Measurements from ENCODE around the gene TUBA1C.
"Not testable (repeated sequence)": the region's sequence is repeated elsewhere in the genome, so short reads cannot be mapped to it uniquely, and the experiment has no call there.

Gene TUBA1C

DNA sequence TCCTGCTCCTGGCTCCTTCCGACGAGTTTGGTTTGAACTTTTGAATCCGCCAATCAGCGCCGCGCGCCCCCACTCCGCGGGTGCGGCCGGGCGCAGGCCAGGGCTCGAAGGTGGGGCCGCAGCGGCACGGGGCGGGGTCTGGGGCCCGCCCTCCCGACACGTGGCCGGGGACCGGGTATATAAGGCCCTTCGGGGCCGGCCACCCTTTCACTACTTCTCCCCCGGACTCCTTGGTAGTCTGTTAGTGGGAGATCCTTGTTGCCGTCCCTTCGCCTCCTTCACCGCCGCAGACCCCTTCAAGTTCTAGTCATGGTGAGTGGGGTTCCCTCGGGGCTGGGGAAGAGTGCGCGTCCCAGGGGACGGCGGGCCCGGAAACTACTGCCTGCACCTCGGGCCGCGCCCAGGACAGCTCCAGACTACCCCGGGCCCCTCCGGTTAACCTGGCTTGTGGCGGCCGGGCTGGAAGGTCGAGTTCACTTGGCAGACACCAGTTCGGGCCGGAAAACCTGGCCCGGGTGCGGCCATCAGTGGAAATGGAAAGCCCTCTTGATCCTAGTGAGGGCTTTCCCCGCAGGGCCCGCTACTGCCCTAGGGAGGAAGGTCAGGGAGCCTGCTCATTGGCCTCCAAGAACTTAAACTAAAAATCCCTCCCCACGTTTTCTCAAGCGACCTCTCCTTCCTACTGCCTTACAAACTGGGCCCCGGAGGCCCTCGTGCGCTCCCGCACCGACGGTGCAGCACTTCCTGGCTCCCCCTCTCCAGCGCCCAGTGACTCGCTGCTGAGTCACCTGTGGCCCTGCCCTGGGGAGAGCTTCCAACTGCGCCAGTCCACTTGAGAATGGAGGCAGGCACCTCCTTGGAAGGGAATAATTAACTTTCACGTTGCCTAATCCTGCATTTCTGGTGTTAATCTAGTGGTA, at the start of gene TUBA1C:
TUBA1C (plus strand) TSS at position 210 of the 920 bp plus-strand sequence; CDS start at position 310, 100 bp downstream.
- FAIRE-seq: no peak

DNA sequence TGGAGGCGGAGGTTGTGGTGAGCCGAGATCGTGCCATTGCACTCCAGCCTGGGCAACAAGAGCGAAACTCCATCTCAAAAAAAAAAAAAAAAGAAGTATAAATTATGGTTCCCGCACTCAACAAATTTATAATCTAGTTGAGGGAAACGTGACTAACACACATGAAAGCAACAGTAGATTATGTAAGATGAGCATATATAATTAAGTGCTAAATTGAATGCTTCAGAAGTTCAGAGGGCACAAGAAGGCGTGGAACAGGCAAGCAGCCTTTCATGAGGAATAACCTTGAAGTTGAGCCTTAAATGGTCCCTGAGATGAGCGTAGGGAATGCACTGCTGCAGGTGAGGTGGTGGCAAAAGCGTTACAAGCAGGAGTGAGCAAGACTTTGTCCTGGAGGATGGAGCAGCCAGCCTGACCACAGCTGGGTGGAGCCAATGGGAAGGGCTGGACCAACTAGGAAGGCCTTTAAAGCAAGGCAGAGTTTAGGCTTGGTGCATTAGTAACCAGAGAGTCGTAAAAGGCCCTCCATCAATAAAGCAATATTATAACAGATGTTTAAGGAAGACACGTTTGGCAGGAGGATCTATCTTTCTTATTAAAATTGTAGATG, 45.4 kb upstream of the TUBA1C start:
- no peak for FAIRE-seq

DNA sequence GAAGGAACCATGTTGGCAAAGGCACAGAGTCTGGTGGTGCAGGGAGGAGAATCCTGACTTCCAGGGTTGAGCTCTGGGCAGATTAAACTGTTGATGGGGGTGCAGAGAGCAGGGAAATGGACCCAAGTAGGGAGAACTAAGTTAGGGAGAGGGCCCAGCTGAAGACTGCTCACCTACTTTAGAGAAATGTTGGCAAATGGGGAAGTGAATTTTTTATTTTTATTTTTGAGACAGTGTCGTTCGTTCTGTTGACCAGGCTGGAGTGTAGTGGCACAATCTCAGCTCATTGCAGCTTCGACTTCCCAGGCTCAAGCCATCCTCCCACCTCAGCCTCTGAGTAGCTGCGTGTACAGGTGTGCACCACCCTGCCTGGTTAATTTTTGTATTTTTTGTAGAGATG, 43.9 kb upstream of the TUBA1C start:
- FAIRE-seq: no peak

DNA sequence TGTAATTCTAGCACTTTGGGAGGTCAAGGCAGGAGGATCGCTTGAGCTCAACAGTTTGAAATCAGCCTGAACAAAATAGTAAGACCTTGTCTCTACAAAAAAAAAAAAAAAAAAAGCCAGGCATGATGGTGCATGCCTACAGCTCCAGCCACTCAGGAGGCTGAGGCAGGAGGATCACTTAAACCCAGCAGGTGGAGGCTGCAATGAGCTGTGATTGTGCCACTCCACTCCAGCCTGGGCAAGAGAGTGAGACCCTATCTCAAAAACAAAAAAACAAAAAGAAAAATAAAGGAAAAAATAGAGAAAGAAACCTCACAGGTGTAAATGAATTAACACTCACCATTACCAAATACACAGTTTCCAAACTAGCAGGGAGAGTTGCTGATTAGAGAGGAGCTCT, 41.8 kb upstream of the TUBA1C start:
- FAIRE-seq: no peak

DNA sequence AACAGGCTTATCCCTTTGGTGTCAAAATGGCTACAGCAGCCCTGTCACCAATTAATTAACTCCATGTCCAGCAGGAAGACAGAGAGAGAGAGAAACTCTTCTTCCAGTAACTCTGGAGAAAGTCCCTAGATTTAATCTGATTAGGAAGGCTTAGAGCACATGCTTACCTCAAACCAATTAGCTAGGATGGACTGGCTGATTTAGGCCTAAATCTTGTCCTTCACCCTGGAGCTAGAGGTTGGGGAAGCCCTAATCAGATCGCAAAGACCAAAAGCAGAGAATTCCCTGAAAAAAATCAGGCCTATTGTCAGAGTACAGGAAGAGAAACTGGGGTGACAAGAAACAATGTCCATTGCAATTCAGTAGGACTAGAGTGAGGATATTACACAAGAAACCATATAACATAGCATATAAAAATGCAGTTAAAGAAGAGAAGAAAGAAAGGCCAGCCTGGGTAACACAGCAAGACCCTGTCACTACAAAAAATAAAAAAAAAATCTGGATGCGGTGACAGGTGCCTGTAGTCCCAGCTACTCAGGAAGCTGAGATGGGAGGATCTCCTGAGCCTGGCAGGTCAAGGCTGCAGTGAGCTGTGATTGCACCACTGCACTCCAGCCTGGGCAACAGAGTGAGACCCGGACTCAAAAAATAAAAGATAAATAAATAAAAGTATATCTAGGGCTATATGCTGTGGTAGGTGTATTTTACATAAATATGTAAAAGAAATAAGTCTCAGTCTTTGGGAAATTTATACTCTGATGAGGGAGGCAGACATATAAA, 41.1 kb upstream of the TUBA1C start:
- FAIRE-seq: no peak

DNA sequence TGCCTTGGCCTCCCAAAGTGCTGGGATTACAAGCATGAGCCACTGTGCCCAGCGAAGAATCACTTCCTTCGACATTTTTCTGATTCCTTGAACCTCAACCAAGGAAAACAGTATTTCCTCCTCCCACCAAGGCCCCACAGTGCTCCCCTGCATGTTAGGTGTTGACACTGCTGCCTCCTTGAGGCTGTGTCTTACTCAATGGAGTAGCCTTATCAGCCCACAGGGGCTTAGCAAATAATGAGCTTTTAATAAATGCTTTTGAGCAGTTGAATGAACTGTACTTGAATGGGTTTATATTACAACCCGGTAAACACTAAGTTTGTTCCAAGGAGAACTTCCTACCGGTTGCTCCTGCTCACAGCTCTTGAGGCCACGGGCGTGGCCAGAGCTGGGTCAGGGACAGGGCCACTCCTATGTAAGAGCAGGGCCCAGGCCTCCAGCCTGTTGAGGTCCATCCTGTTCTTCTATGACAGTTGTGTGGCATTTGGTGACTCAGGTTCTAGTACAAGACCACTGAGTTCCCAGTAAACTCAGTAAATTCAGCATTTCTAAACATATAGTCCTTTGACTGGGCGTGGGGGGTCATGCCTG, 39.2 kb upstream of the TUBA1C start:
- no peak for FAIRE-seq

DNA sequence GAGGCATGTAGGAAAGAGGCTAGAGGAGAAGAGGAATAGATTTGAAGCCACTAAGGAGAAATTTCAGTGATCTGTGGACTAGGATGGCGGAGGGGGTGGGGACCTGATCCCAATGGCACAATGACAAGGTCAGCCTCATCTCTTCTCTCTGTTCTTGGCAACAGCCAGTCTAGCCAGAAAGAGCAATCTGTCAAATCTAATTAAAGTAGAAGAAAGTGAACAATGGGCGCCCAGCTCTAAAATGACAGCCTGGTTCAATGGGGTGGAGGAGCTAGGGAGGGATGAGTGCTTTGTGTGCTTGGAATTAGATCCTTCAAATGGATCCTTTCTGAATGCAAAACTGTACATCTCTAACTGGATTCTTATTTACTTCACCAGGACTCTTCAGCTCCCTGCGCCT, 37.2 kb upstream of the TUBA1C start:
- FAIRE-seq: no peak

DNA sequence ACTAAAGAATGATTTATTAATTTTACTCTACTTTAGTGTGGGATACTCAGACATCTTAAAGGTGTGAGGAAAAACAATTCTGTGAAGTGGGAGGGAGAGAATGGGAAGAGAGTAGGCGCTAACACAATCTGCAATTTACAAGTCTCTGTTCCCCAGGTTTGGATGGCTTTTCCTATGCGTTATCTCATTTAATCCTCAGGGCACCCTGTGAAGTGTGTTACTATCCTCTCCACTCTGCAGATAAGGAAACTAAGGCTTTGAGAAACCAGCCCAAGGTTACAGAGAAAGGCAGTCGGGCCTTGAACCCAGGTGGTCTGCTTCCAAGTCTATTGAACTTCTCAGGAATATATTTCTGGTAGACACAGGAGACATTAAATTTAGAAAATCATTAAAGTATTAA, 36.2 kb upstream of the TUBA1C start:
- FAIRE-seq: no peak

DNA sequence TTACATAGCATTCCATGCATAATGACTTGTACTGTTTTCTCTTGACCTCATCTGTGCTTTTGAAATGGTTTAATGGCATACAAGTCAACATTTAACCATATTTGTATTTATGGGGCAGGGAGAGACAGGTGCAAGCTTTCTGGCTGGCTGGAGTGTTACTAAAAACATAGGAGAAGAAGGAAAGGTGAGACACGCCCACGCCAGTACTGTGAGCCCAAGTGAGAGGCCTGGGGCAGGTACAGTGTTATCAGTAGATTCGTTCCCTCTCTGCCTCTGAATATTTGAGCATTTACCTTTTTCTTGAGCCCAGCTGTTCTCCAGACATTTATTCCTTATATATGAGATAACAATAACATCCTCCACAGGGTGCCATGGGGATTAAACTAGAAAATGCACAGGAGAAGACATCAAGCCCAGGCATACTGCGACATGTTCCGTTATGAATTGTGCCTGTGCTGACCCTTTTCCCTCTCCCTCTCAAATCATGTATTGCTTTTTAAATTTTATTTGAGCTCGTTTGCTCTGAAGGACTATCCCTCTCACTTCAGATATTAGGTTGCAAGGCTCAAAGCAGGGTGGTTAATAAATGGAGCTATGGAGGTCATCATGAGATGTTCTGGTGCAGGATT, 34.6 kb upstream of the TUBA1C start:
- FAIRE-seq: no peak

DNA sequence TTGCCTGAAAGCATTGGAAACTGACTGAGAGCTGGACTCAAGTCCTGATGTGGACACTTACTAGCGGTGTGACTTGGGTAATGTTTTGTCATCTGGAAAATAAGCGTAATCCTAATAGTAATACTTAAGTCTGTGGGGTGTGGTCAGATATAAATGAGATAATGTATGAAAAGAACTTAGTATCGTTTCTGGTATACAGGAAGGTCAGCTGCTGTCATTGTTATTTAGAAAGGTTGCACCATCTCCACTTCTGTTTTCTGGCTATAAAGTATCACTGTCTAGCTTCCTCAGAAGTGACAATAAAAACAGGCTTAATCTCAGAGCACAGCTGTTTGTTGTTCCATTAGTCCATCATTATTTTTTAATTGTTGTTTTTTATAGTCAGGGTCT, 34.1 kb upstream of the TUBA1C start:
- no peak for FAIRE-seq

DNA sequence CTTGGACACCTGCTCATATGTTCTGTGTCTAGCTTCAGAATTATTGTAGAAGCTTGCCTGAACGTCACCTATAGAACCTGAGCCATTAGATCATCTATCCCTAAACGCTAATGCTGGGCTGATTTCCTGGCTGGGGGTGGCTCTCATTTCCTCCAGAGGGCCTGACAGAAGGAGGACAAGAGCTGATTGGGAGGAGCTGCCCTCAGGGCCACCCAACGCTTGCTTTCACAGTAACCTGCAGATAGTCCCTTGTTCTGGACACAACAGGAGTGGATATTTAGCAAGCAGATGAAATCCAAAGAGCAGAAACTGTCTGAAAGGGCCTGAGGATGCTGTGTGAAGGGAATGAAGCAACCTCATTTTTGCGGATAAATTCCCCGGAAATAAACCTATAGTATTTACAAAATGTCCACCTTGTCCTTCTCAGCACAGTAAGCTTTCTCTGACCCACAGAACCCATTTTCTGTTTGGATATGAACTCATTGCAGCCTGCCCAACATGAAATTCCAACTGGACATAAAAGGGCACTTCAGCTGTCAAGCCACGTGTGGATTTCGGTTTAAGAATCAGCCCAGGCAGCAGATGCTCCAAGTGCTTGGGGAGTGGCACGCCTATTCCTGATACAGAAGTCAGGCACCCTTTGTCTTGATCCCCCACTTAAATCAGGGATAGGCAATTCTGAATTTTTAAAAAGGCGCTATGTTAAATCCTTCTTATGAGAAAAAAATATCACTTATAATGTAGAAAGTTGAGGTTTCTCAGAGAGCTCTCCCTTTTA, 32.8 kb upstream of the TUBA1C start:
- no peak for FAIRE-seq

DNA sequence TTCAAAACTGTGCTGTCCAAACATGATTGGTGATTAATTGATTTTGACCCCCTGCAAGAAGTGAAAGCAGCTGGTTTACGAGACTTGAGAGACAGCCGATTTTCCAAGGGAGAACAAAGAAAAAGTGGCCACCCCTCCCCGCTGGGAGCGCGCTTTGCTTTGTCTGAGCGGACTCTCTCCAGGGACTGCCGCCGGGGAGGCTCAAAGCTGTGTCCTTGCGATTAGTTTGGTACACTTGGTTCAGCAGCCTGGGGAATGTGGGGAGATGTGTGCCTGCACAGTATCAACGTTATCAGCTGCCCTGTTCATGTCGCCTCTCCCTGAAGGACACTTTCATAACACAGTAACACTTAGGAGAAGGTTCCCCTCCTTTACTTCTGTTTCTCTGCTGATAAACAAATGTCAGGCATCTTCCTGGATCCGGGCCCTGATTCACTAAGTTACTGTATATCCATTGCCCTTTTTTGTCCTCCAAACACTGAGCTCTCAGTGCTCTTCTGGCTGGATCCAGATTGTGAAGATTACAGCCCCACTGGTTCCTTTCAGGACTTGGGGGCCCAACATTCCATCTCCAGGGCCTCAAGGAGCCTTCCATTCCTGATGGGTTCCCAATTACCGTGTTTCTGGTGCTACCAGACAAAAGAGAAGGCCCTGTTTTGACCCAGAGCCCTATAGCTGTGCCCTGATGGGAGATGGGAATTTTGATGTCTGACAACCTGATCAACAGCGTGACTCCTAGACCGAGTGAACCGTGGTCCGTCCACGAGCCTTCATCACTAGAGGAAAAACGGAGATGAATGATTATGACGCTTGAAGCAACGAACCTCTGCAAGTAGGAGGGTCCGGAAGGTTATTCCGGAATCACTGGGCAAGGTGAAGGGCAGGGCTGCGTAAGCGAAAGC, 31.7 kb upstream of the TUBA1C start:
- no peak for FAIRE-seq

DNA sequence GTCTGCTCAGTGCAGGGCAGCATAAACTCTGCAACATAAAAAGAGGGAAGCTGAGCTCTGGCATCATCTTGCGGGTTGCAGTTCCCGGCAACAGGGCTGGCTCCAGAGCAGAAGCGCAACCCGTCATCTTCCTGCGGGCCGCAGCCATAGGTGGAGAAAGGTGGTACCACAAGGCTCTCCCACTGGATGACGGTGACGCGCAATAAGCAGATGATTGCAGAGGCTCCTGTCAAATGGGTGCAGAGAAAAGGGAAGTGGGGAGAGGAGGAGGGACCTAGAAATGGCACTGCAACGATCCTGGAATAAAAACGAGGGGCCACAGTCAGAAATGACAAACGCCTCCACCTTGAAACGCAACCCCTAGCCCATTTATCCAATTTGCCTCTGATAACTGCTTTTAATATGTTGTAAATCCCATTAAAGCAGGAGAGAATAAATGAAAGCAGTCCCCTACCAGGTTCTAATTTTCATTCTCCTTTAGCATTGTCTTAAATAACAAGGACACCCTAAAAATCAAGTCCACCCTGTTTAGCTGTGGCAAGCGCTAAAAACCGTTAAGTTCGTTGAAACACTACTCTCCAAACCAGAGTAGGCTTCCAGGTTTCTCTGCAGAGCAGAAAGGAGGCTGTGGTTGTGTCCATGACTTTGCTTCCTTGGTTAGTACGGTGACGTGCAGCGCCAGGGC, 30.9 kb upstream of the TUBA1C start:
- no peak for FAIRE-seq

DNA sequence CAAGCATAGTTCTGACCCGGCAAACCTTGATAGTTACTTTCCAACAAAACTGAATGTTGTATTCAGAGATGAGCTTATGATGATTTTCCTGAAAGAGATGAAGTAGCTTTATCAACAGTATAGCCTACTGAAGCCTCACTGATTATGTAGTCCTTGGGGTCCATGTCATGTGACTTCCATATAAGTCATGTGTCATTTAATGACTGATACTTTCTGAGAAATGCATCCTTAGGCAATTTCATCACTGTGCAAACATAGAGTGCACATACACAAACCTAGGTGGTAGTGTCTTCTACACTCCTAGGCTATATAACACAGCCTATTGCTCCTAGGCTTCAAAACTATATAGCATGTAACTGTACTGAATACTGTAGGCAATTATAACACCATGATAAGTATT, 28.5 kb upstream of the TUBA1C start:
- no peak for FAIRE-seq

DNA sequence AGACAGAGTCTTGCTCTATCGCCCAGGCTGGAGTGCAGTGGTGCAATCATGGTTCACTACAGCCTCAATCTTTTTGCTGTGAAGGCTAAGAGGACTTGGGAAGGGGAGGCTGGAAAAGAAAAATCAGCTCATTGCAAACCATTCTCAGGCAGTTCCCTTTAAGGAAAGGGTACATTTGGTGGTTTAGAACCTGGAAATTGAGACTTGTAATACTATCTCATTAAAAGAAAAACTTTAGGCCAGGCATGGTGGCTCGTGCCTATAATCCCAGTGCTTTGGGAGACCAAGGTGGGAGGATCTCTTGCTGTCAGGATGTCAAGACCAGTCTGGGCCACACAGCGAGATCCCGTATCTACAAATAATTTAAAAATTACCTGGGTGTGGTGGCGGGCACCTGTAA, 21.3 kb upstream of the TUBA1C start:
- FAIRE-seq: no peak

DNA sequence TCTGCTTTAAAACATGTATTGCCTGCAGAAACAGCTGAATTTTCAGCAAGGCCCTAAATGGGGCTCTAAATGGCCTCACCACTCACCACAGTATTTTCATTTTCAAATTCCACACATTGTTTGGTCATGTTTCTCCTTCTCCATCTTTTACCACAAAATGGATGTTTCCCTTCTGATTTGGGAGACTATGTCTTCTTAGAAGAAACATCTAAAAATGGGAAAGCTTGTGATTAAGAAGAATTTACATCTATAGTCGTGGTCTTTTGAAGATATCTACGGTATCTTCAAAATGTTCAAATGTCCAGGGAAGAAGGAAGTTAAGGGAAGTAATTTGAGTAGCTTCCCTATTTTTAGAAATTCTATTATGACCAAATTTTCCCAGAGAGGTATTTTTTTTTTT, 20.7 kb upstream of the TUBA1C start:
- no peak for FAIRE-seq

DNA sequence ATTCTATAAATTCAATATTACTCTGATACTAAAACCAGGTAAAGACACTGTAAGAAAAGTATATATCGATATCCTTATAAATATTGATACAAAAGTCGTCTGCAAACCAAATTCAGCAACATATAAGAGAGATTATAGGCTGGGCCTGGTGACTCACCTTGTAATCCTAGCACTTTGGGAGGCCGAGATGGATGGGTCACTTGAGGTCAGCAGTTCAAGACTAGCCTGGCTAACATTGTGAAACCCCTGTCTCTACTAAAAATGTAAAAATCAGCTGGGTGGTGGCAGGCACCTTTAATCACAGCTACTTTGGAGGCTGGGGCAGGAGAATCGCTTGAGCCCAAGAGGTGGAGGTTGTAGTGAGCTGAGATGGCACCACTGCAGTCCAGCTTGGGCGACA, 13.5 kb upstream of the TUBA1C start:
- FAIRE-seq: no peak

DNA sequence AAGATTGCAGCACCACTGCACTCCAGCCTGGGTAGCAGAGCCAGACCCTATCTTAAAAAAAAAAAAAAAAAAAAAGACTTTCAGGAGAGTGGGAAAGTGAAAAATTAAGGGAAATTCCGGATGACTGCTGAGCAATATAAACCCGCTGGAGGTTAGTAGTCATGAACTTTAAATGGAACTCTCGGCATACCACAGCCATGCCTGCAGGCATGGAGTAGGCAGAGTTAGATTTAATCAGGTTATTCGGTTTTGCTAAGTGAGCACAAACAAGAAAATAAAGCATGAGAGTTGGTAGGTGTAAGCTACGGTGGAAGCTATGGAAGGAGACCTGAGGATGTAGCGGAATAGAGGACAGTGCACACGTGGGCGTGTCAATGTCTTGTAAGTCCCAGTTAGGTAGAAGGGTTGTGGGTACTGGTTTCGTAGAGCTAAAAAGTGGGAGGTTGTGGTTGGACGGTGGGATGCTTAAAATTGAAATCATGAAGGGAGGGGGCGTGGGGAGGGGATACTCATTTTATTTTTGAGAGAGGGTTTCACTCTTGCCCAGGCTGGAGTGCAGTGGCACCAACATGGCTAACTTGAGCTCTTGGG, 11.8 kb upstream of the TUBA1C start:
- no peak for FAIRE-seq

DNA sequence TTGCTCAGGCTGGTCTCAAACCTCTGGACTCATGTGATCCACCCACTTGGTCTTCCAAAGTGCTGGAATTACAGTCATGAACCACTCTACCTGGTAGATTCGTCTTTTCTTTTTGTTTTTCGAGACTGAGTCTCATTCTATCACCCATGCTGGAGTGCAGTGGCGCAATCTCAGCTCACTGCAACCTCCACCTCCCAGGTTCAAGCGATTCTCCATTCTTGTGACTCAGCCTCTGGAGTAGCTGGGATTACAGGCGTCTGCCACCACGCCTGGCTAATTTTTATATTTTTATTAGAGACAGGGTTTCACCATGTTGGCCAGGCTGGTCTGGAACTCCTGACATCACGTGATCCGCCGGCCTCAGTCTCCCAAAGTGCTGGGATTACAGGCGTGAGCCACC, 9.4 kb upstream of the TUBA1C start:
- FAIRE-seq: not testable (repeated sequence)
